Glutamatergic neuron (in vitro differentiated cells): Measurements from ENCODE around the gene NBEAL2. TPM values are rescaled to one million over a fixed set of nuclear protein-coding genes. Genes with fewer than 3 reads are reported as not detected.
"Not testable (repeated sequence)": the region's sequence is repeated elsewhere in the genome, so short reads cannot be mapped to it uniquely, and the experiment has no call there.

Experiments
- DNase-seq: peaks from one replicate; pipeline ENCODE4 v3.0.0; 2022
- H3K27ac Mint-ChIP-seq: one replicate; pipeline ENCODE4 v1.8.0; 2020; ENCODE audit warnings: mild to moderate bottlenecking, mixed read lengths, inconsistent platforms; ENCODE audit not compliant: unreplicated experiment
- H3K27me3 Mint-ChIP-seq: one replicate; pipeline ENCODE4 v1.8.0; 2020; ENCODE audit warnings: mild to moderate bottlenecking, moderate library complexity, mixed read lengths, inconsistent platforms; ENCODE audit not compliant: unreplicated experiment
- H3K36me3 Mint-ChIP-seq: one replicate; pipeline ENCODE4 v1.8.0; 2020; ENCODE audit warnings: mild to moderate bottlenecking, mixed read lengths, inconsistent platforms; ENCODE audit not compliant: unreplicated experiment
- H3K4me1 Mint-ChIP-seq: one replicate; pipeline ENCODE4 v1.8.0; 2020; ENCODE audit warnings: mild to moderate bottlenecking, low read depth, mixed read lengths, inconsistent platforms; ENCODE audit not compliant: unreplicated experiment
- H3K4me3 Mint-ChIP-seq: one replicate; pipeline ENCODE4 v1.8.0; 2020; ENCODE audit warnings: mild to moderate bottlenecking, mixed read lengths, inconsistent platforms; ENCODE audit not compliant: unreplicated experiment
- H3K9me3 Mint-ChIP-seq: one replicate; pipeline ENCODE4 v1.8.0; 2020; ENCODE audit warnings: mild to moderate bottlenecking, moderate library complexity, mixed read lengths, inconsistent platforms; ENCODE audit not compliant: unreplicated experiment
- total RNA-seq: library from RNA; stranded (reverse); fragmentation: NEBNext Ultra II Directional; extraction: Animal tissue kit (Norgen Biotek cat#: 25700); gene quantifications from one replicate; pipeline ENCODE4 v1.2.1, GENCODE V29; 2021; ENCODE audit not compliant: unreplicated experiment
- TF ChIP-seq, protein P1 (sequence below): fragments of 200-600 bp; sonication (generic); IDR thresholded peaks from one replicate; pipeline ENCODE4 v1.5.0; 2021; ENCODE audit not compliant: partially characterized antibody, unreplicated experiment

The NBEAL2 gene
- total RNA-seq, 1 donor from 2014 or later, result 38.0 TPM

DNA sequence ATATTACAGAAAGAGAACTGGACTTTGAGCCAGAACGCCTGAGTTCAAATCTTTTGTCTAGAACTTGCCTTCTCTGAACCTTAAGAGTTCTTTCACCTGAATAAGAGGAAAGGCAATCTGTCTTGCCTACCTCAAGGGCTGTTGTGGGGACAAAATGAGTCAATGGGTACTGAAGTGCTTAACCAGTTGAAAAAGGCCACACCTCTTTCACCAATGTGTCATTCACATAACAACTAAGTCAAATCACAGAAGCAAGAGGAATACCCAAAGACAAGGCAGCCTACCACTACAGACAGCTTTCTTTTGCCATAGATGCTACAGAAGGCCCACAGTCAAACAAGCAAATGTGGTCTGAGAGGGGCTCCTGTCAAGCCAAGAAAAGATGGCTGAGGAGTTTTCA lies 39.7 kb downstream of the NBEAL2 start:
- no peaks in the 10 kb centered on the region for H3K36me3 Mint-ChIP-seq
- H3K27me3 Mint-ChIP-seq, result no peaks in the 10 kb centered on the region
- TF ChIP-seq, protein P1, sequence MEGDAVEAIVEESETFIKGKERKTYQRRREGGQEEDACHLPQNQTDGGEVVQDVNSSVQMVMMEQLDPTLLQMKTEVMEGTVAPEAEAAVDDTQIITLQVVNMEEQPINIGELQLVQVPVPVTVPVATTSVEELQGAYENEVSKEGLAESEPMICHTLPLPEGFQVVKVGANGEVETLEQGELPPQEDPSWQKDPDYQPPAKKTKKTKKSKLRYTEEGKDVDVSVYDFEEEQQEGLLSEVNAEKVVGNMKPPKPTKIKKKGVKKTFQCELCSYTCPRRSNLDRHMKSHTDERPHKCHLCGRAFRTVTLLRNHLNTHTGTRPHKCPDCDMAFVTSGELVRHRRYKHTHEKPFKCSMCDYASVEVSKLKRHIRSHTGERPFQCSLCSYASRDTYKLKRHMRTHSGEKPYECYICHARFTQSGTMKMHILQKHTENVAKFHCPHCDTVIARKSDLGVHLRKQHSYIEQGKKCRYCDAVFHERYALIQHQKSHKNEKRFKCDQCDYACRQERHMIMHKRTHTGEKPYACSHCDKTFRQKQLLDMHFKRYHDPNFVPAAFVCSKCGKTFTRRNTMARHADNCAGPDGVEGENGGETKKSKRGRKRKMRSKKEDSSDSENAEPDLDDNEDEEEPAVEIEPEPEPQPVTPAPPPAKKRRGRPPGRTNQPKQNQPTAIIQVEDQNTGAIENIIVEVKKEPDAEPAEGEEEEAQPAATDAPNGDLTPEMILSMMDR, result no peak
- no peak for DNase-seq
- peaks cover 3% of the 10 kb centered on the region for H3K4me1 Mint-ChIP-seq
- no peaks in the 10 kb centered on the region for H3K9me3 Mint-ChIP-seq
- no peak overlapping the region for H3K27ac Mint-ChIP-seq
- no peak overlapping the region for H3K4me3 Mint-ChIP-seq

GRCh38 chr3:47020311-47020710 lies 40.8 kb downstream of the NBEAL2 start:
- no peaks in the 10 kb centered on the region for H3K9me3 Mint-ChIP-seq
- H3K4me1 Mint-ChIP-seq, result peaks cover 3% of the 10 kb centered on the region
- DNase-seq, result no peak
- H3K27ac Mint-ChIP-seq, result no peak overlapping the region
- no peak overlapping the region for H3K4me3 Mint-ChIP-seq
- H3K27me3 Mint-ChIP-seq, result no peaks in the 10 kb centered on the region
- H3K36me3 Mint-ChIP-seq, result no peaks in the 10 kb centered on the region
- TF ChIP-seq, protein P1, result no peak

DNA sequence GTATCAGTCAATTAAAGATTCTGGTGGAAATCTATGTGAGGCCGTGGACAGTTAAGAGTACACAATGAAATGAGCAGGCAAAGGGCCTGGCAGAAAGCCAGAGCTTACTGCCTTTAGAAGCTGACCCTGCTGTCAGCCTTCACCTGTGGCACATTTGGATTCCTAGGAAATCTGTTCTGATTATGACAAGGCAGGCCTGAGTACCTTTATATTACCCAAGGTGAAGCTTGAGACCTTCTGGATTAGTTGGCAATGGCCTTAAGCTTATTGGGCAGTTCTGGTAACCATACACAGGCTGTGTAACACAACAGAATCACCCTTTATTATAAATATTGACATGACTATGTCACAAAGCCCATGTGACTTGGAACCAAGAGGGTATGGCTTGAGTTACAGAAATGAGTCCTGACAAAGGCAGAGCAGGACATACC lies 43.2 kb downstream of the NBEAL2 start:
- Mint-ChIP-seq H3K4me1 (no peaks in the 10 kb centered on the region), H3K36me3 (peaks cover 4% of the 10 kb centered on the region), H3K9me3 (peaks cover 1% of the 10 kb centered on the region), H3K4me3 (no peak overlapping the region), H3K27ac (no peak overlapping the region), H3K27me3 (peaks cover 4% of the 10 kb centered on the region)
- TF ChIP-seq, protein P1, result no peak
- DNase-seq, result no peak

DNA sequence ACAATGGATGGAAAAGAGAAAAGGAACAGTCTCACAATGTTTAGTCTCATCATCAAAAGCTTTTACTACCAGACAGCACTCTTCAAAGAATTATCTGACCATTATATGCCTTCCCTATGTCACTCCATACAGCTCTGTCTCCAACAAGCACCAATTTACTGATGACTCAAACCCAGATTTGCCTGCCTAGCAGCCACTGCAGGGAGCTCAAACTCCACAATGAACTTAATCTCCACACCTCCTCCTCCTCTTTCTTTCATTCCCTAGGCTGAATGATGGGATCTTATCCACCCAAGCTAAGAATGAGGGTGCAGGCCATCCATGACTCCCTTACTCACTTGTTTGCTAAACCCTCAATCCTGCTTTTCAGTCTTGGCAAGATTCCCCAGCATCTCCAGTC lies 45.5 kb downstream of the NBEAL2 start:
- TF ChIP-seq, protein P1, result no peak
- Mint-ChIP-seq H3K27me3 (peaks cover 4% of the 10 kb centered on the region), H3K27ac (no peak overlapping the region), H3K4me1 (no peaks in the 10 kb centered on the region), H3K36me3 (peaks cover 4% of the 10 kb centered on the region), H3K4me3 (no peak overlapping the region), H3K9me3 (peaks cover 1% of the 10 kb centered on the region)
- DNase-seq, result no peak

- H3K9me3 Mint-ChIP-seq, H3K27me3 Mint-ChIP-seq, H3K36me3 Mint-ChIP-seq, H3K27ac Mint-ChIP-seq, DNase-seq, H3K4me3 Mint-ChIP-seq, H3K4me1 Mint-ChIP-seq: not testable (repeated sequence)
Measured at GRCh38 chr3:47026432-47026831, 47.0 kb downstream of the NBEAL2 start.

DNA sequence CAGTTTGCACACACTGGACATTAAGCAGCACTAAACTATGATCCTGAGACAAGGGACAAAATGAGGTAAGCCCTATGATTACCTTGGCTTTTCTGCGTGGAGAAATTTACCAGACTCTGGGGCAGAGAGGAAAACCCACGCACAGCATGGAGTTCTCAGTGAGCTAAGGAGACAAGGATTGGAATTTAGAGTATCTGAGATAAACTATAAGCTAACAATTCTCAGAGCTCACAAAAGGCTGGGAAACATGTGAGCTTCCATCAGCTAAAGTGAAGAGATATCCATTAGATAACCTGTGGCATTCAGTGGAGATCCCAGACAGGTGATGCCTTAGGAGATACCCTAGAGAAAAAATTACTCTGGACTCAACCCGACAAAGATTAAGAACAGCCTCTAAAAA lies 48.7 kb downstream of the NBEAL2 start:
- H3K36me3 Mint-ChIP-seq, result peaks cover 4% of the 10 kb centered on the region
- DNase-seq, result no peak
- H3K9me3 Mint-ChIP-seq, result peaks cover 1% of the 10 kb centered on the region
- peaks cover 4% of the 10 kb centered on the region for H3K27me3 Mint-ChIP-seq
- no peak overlapping the region for H3K4me3 Mint-ChIP-seq
- TF ChIP-seq, protein P1, result no peak
- H3K27ac Mint-ChIP-seq, result no peak overlapping the region
- H3K4me1 Mint-ChIP-seq, result no peaks in the 10 kb centered on the region
